ENCODE measurements around the gene UNC80.

- TF ChIP-seq, protein P1, sequence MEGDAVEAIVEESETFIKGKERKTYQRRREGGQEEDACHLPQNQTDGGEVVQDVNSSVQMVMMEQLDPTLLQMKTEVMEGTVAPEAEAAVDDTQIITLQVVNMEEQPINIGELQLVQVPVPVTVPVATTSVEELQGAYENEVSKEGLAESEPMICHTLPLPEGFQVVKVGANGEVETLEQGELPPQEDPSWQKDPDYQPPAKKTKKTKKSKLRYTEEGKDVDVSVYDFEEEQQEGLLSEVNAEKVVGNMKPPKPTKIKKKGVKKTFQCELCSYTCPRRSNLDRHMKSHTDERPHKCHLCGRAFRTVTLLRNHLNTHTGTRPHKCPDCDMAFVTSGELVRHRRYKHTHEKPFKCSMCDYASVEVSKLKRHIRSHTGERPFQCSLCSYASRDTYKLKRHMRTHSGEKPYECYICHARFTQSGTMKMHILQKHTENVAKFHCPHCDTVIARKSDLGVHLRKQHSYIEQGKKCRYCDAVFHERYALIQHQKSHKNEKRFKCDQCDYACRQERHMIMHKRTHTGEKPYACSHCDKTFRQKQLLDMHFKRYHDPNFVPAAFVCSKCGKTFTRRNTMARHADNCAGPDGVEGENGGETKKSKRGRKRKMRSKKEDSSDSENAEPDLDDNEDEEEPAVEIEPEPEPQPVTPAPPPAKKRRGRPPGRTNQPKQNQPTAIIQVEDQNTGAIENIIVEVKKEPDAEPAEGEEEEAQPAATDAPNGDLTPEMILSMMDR (IDR thresholded peaks at IDR 0.05; ENCODE audit: insufficient read depth, low read length, poor library complexity, severe bottlenecking) = no peak
- TF ChIP-seq EZH2phosphoT487 (conservative IDR thresholded peaks at IDR 0.05; ENCODE audit: low read length) = no peak
These were observed 5.0 kb upstream of the UNC80 start for GRCh38 chr2:209766613-209767012.

All from SU-DHL-6 (cell line).